ENCODE data around the gene CAMKK2.

- TF ChIP-seq, protein P1, sequence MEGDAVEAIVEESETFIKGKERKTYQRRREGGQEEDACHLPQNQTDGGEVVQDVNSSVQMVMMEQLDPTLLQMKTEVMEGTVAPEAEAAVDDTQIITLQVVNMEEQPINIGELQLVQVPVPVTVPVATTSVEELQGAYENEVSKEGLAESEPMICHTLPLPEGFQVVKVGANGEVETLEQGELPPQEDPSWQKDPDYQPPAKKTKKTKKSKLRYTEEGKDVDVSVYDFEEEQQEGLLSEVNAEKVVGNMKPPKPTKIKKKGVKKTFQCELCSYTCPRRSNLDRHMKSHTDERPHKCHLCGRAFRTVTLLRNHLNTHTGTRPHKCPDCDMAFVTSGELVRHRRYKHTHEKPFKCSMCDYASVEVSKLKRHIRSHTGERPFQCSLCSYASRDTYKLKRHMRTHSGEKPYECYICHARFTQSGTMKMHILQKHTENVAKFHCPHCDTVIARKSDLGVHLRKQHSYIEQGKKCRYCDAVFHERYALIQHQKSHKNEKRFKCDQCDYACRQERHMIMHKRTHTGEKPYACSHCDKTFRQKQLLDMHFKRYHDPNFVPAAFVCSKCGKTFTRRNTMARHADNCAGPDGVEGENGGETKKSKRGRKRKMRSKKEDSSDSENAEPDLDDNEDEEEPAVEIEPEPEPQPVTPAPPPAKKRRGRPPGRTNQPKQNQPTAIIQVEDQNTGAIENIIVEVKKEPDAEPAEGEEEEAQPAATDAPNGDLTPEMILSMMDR (IDR thresholded peaks at IDR 0.05): no peak
- TF ChIP-seq POLR2A (IDR thresholded peaks at IDR 0.05): no peak
Observed at GRCh38 chr12:121344506-121344905, 48.0 kb upstream of the CAMKK2 start.

Data from thyroid gland (tissue), 4 donors.